GM12878 (cell line): ENCODE data around the gene HPCA. TPM values are rescaled to one million over a fixed set of nuclear protein-coding genes. Genes with fewer than 3 reads are reported as not detected.

Source experiments
- ATAC-seq: fragments of 200-7000 bp; cut with Tn5 transposase; 3 replicates; pipeline ENCODE4 v1.9.1; 2020; ENCODE audit warnings: mild to moderate bottlenecking, moderate library complexity
- BruUV-seq: library from RNA; stranded (reverse); fragments of 400-500 nt; replicated peaks from 2 replicates; lab custom pipeline; 2021; lab: Mats Ljungman, UMichigan
- CTCF ChIA-PET: fragments of 300-600 bp; sonication (Branson Sonifier 250); formaldehyde crosslinking; extraction: SDS; loops from one replicate; lab custom pipeline; 2021; ENCODE audit warnings: inconsistent platforms; lab: Yijun Ruan, JAX
- POLR2A ChIA-PET: fragments of 350-600 bp; formaldehyde crosslinking; extraction: SDS; loops from one replicate; lab custom pipeline; 2021; ENCODE audit warnings: inconsistent platforms; lab: Charles Lee
- RAD21 ChIA-PET: fragments of 300-600 bp; sonication (Branson Sonifier 250); formaldehyde crosslinking; loops from one replicate; lab custom pipeline; 2023; ENCODE audit warnings: antibody characterized with exemption; ENCODE audit not compliant: unreplicated experiment; lab: Charles Lee
- SMC1A ChIA-PET: fragments of 300-600 bp; sonication (Branson Sonifier 250); formaldehyde crosslinking; loops from one replicate; lab custom pipeline; 2023; ENCODE audit not compliant: unreplicated experiment, uncharacterized antibody; lab: Charles Lee
- DNase-seq: peaks from one replicate; pipeline ENCODE4 v3.0.0-alpha.2; 2011; ENCODE audit warnings: low read depth, low spot score
- FAIRE-seq: peaks from 3 replicates; lab custom pipeline; 2011; peaks lifted over from hg19 to GRCh38; lab: Jason Lieb, UNC
- H2AFZ ChIP-seq: 2 replicates; pipeline ENCODE4 v1.6.0; 2011; ENCODE audit warnings: low read depth, low read length, control low read depth; ENCODE audit not compliant: control insufficient read depth
- H3K27ac ChIP-seq: 2 replicates; pipeline ENCODE4 v1.5.1; 2011; ENCODE audit warnings: control low read depth; ENCODE audit not compliant: control insufficient read depth, insufficient read depth
- H3K27me3 ChIP-seq, 2 experiments: replicated peaks in 1 of 2; 2 replicates each; pipeline versions ENCODE4 v1.6.0 to v1.6.1; 2011; ENCODE audit warnings: low read length in 1 of 2; ENCODE audit not compliant: control insufficient read depth in 2 of 2, insufficient read depth in 2 of 2
- H3K36me3 ChIP-seq, 2 experiments: 2 replicates each; pipeline ENCODE4 v1.5.1; 2011; ENCODE audit warnings: low read length in 1 of 2; ENCODE audit not compliant: control insufficient read depth in 2 of 2, insufficient read depth in 2 of 2
- H3K4me1 ChIP-seq: 2 replicates; pipeline ENCODE4 v1.6.1; 2011; ENCODE audit warnings: mild to moderate bottlenecking, low read length, moderate library complexity, mixed read lengths; ENCODE audit not compliant: control insufficient read depth, insufficient read depth
- H3K4me2 ChIP-seq: 2 replicates; pipeline ENCODE4 v1.6.0; 2011; ENCODE audit warnings: control low read depth; ENCODE audit not compliant: control insufficient read depth, insufficient read depth
- H3K4me3 ChIP-seq: fragments of 200-600 bp; sonication (generic); 2 replicates; pipeline ENCODE4 v1.5.1; 2016
- H3K79me2 ChIP-seq: 2 replicates; pipeline ENCODE4 v1.6.0; 2011; ENCODE audit warnings: low read length; ENCODE audit not compliant: control insufficient read depth, insufficient read depth
- H3K9ac ChIP-seq: 2 replicates; pipeline ENCODE4 v1.8.0; 2011; ENCODE audit warnings: low read length, control low read depth, mixed read lengths; ENCODE audit not compliant: control insufficient read depth, insufficient read depth
- H3K9me3 ChIP-seq: replicated peaks from 3 replicates; pipeline ENCODE4 v1.5.1; 2011; ENCODE audit warnings: mild to moderate bottlenecking, low read length; ENCODE audit not compliant: control insufficient read depth, insufficient read depth
- H4K20me1 ChIP-seq: 2 replicates; pipeline ENCODE4 v1.6.0; 2011; ENCODE audit not compliant: control insufficient read depth, insufficient read depth
- CUX1 ChIP-seq: IDR thresholded peaks from 2 replicates; pipeline ENCODE4 v1.6.1; 2012; ENCODE audit warnings: improper control_type of control experiment, low read depth, low read length; ENCODE audit not compliant: insufficient replicate concordance
- EP300 ChIP-seq, 2 experiments: fragments of 150-350 bp in 1 of 2; IDR thresholded peaks; 2 replicates each; pipeline ENCODE4 v1.6.1; 2011 to 2012; ENCODE audit warnings: low read depth in 2 of 2, low read length in 2 of 2, borderline replicate concordance in 1 of 2, improper control_type of control experiment in 1 of 2, inconsistent platforms in 1 of 2; ENCODE audit not compliant: control insufficient read depth in 1 of 2
- FOS ChIP-seq: IDR thresholded peaks from 3 replicates; pipeline ENCODE4 v1.6.1; 2011; ENCODE audit warnings: borderline replicate concordance; ENCODE audit not compliant: insufficient read length; ENCODE audit errors: extremely low read depth
- HDGF ChIP-seq: fragments of 450-650 bp; IDR thresholded peaks from 2 replicates; pipeline ENCODE4 v1.6.1; 2016; ENCODE audit warnings: antibody characterized with exemption
- IRF4 ChIP-seq: IDR thresholded peaks from 2 replicates; pipeline ENCODE4 v1.6.1; 2011; ENCODE audit warnings: low read depth, low read length
- IRF5 ChIP-seq: fragments of 450-650 bp; IDR thresholded peaks from 2 replicates; pipeline ENCODE4 v1.6.1; 2017; ENCODE audit warnings: borderline replicate concordance
- KAT2A ChIP-seq: conservative IDR thresholded peaks from 2 replicates; pipeline ENCODE4 v1.6.1; 2011; ENCODE audit warnings: low read depth, low read length; ENCODE audit not compliant: control insufficient read depth
- LARP7 ChIP-seq: fragments of 450-650 bp; IDR thresholded peaks from 2 replicates; pipeline ENCODE4 v1.6.1; 2017; ENCODE audit warnings: mild to moderate bottlenecking
- MXI1 ChIP-seq: fragments of 150-350 bp; IDR thresholded peaks from 2 replicates; pipeline ENCODE4 v1.6.1; 2011; ENCODE audit warnings: low read depth, mild to moderate bottlenecking, inconsistent platforms, low read length, improper control_type of control experiment
- NBN ChIP-seq: fragments of 450-650 bp; IDR thresholded peaks from 2 replicates; pipeline ENCODE4 v1.6.1; 2016
- POU2F2 ChIP-seq: IDR thresholded peaks from 3 replicates; pipeline ENCODE4 v1.6.1; 2011; ENCODE audit warnings: low read depth, mild to moderate bottlenecking, low read length, borderline replicate concordance
- ZNF24 ChIP-seq: fragments of 450-650 bp; IDR thresholded peaks from 2 replicates; pipeline ENCODE4 v1.6.1; 2017; ENCODE audit warnings: antibody characterized with exemption, mild to moderate bottlenecking
- WGBS: methylation state at CpG from one replicate; pipeline ENCODE4 v1.1.6; 2016; ENCODE audit warnings: low lambda C conversion rate; ENCODE audit not compliant: insufficient replicate concordance, insufficient coverage; ENCODE audit errors: missing lambda C conversion rate; 5-methylcytosine and 5-hydroxymethylcytosine counted together
- in situ Hi-C: fragments of 300-500 bp; cut with MboI; formaldehyde crosslinking; loops from 9 replicates; pipeline ENCODE4 v1.14.3; 2018; ENCODE audit warnings: mixed read lengths
- intact Hi-C: fragments of 100-400 bp; cut with micrococcal nuclease; formaldehyde crosslinking; loops from one replicate; pipeline ENCODE4 v1.14.2; 2022; ENCODE audit not compliant: unreplicated experiment
- polyA plus RNA-seq, 11 experiments: library from polyadenylated mRNA; depleted of rRNA in 4 of 11; unstranded in 6 of 11; stranded (reverse) in 5 of 11; fragments of >200 nt; fragmentation: Nextera tagmentation in 4 of 11; fragmentation: Illumina TruSeq in 1 of 11; extraction: Ambion mirVana in 4 of 11; extraction: Trizol in 1 of 11; gene quantifications; 1 replicate in 1 of 11; 2 replicates in 10 of 11; pipeline versions ENCODE4 v1.2.1 to v1.2.3, GENCODE V29; 2011 to 2016; ENCODE audit warnings: inconsistent platforms in 2 of 11, missing spikeins in 2 of 11, low read depth in 1 of 11
- total RNA-seq, 4 experiments: library from RNA; depleted of rRNA in 3 of 4; stranded (reverse); fragments of >200 nt in 3 of 4; fragmentation: Illumina TruSeq in 1 of 4; extraction: Trizol in 1 of 4; gene quantifications; 2 replicates each; pipeline versions ENCODE4 v1.2.1 to v1.2.3, GENCODE V29; 2013 to 2021

The HPCA gene
- total and polyA plus RNA-seq, 10 of the 15 experiments (the other 5 are each of a cell fraction or from before 2014, with no cell fraction given) = 0.11 TPM; not detected in 9

GRCh38 chr1:32887623-32888022 is 1.3 kb downstream of the HPCA start (continued):
- TF ChIP-seq IRF5 (no peak), IRF4 (no peak), POU2F2 (no peak)
- TF ChIP-seq, all 136 proteins: peak for 0

GRCh38 chr1:32888134-32888533 is 1.8 kb downstream of the HPCA start:
- H3K79me2 ChIP-seq = no peaks in the 10 kb centered on the region
- H3K4me2 ChIP-seq = no peak overlapping the region
- no peak overlapping the region for H3K27ac ChIP-seq
- no peaks in the 10 kb centered on the region for H3K4me1 ChIP-seq
- H3K4me3 ChIP-seq = no peak overlapping the region
- no peaks in the 10 kb centered on the region; the same call in 2 of the 3 replicates for H3K9me3 ChIP-seq
- H3K36me3 ChIP-seq = no peaks in the 10 kb centered on the region
- FAIRE-seq (no peak), DNase-seq (no peak), ATAC-seq (no peak)
- no TSS peak for BruUV-seq
- POLR2A ChIA-PET = no interaction called here
- RAD21 ChIA-PET = no interaction called here
- no peak overlapping the region for H2AFZ ChIP-seq
- intact Hi-C loops (no loop called here), in situ Hi-C loops (no loop called here)
- H4K20me1 ChIP-seq = no peaks in the 10 kb centered on the region
- H3K9ac ChIP-seq = no peak overlapping the region
- SMC1A ChIA-PET = no interaction called here
- H3K27me3 ChIP-seq = peaks cover 11% of the 10 kb centered on the region in 2 experiments
- 27% methylated on average over 3 of the region's 3 CpGs for WGBS
- CTCF ChIA-PET = interaction anchor here (2.1 kb wide), 1 partner anchor 12 kb away, joined by 7 read pairs; no protein-coding TSS in a partner anchor
- no peak for TF ChIP-seq LARP7
- no peak for TF ChIP-seq NBN
- TF ChIP-seq MXI1 = no peak
- no peak for TF ChIP-seq FOS
- no peak for TF ChIP-seq KAT2A
- no peak for TF ChIP-seq HDGF
- TF ChIP-seq IRF5 = no peak
- TF ChIP-seq CUX1 = no peak
- TF ChIP-seq EP300 (IDR thresholded peaks at IDR 0.05; ENCODE audit: borderline replicate concordance in 1 of 2, control insufficient read depth in 1 of 2, low read depth in 2 of 2, low read length in 2 of 2) = no peak
- no peak for TF ChIP-seq ZNF24
